Measurements from ENCODE around the gene ANKRD1. TPM values are rescaled to one million over a fixed set of nuclear protein-coding genes. Genes with fewer than 3 reads are reported as not detected.

The ANKRD1 gene
- total RNA-seq (2022; extraction: Qiagen RNA extraction; ENCODE audit: low read depth): 14.1 to 25.2 TPM (median 21.8 TPM) in 5 replicates

DNA sequence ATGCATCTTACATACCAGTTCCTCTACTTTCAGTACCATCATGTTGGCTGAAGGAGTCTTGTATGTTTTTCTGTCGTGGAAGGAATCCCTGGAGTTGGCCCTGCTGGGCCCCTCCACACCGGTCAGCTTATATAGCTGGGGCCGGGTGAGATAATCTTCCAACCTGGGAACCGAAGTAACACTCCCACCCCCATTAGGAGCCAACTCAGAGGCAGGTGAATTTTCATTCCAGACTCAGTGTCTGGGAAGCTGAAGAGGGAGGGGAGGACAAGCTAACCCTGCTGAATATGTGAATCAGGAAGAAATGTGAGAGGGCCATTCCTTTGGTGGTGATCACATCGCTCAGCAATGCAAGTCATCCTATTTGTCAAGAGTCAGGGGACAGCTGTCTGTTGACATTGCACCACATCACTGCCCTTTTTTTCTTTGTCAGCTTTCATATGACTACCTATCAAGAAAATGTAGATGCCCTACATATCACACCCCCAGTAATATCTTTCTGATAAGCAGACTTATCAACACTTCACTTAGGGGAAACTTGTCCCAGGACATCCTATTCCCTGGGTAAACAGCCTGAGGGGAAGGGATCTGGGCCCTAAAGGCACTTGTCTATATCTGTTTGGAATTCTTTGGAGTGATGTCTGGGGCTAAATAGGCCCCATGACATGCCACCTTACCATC lies at the start of gene ANKRD1:
Gene ANKRD1 (minus strand): TSS at position 102 of the 681 bp plus-strand sequence. CDS start 60 bp downstream, at position 42.

DNA sequence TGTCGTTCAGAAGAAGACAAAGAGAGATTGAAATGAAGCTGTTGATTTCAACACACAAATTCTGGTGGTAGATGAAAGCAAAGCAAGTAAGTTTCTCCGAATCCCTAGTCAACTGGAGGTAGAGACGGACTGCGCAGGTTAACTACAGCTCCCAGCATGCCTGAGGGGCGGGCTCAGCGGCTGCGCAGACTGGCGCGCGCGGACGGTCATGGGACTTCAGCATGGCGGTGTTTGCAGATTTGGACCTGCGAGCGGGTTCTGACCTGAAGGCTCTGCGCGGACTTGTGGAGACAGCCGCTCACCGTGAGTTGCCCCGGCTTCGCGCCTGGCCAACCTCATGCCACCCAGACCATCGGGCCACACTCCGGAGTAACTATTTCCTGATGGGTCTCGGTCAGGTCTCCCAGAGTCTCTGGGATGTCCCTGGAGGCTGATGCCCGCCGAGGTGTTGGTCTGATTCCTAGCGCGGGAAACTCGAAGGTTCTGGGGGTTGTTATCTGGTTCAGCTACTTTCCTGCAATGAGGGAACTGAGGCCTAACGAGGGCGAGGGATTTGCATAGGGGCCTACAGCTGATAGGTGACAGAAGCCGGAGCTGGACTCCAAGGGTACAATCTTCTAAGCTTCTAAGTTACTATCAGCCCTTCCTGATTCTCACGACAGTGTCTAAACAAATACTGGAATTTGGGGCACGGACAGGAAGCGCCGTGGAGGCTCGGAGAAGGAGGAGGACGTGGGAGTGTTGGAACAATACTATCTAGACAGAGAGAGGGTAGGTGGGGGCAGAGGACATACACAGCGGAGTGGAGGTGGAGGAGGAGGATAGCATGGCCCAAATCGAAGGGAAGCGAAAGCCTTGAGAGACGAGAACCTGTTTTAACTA lies 48.9 kb downstream of the ANKRD1 start, which contains the start of gene RPP30:
Gene RPP30 (plus strand): TSS at position 209 of the 882 bp plus-strand sequence. CDS start 13 bp downstream, at position 222.

Other genes with a start within 250 kb of the ANKRD1 start
- 0.09 to 0.15 TPM (median 0.13 TPM) in 4 of 5 replicates, not detected in the other for gene HTR7, start 63.0 kb downstream of the ANKRD1 start, total RNA-seq (2022; extraction: Qiagen RNA extraction; ENCODE audit: low read depth)
- gene RPP30, start 49.1 kb downstream of the ANKRD1 start, total RNA-seq (2022; extraction: Qiagen RNA extraction; ENCODE audit: low read depth): 45.4 to 54.5 TPM (median 52.6 TPM) in 5 replicates

Measured in A549 treated with GW870086 at 1 μM for 4 hours (cell line).